CD4-positive, alpha-beta T cell treated with Interleukin-17A for 1 hour (primary cell): ENCODE data around the gene AOPEP.

Experiments
- DNase-seq: peaks from one replicate; pipeline ENCODE4 v3.0.0-alpha.2; 2020

Gene AOPEP

DNA sequence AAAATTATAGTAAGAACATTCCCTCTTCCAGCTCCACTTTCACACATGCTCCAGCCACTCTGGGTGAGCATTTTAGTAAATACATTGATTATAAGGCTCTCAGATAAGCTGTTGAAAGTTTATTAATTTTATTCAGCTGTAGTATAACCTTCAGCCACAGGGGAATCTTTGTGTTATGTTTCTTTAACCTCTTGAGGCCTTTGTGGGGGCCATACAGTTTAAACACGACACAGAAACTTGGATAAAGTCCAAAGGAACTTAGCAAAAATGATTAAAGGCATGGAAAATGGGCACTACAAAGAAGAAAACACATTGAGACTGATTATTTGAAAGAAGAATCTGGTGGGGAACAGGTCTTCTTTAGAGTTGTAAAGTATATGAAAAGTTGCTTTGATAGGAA, 70.2 kb downstream of the AOPEP start:
- DNase-seq: no peak

DNA sequence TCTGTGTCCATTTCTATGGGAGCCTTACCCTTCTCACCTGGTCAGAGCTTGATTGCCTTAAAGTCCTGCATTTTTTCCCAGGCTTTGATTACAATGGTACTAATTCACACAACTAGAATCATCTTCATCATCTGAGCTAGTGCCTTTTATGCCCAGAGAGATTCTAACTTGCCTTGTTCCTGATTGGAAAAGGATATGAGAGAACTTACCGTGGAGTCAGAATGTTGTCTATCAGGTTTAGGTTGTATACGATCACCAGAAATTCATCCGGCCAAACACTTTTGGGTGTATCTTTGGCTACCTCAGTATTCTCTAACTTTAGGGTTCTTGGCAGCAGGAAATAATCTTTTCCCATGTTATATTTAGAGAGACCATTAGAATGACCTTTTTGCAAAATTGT, 71.7 kb downstream of the AOPEP start:
- DNase-seq: no peak

DNA sequence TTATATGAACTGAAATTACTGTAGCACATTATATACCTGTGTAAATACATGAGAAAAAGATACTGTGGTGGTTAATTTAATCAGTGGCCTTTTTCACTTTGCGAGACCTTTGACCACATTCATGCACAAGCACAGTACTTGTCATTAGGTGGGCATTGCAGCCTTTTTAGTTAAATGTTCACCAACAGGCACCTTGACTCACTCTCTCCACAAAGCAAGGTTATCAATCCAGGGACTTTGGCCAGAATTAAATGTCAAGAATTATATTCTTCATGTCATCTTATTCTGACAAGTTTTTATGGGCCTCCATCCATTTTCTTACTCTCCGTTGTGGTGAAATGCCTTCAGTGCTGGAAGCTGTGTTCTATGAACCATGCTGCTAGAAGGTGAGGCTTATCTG, 72.2 kb downstream of the AOPEP start:
- no peak for DNase-seq

DNA sequence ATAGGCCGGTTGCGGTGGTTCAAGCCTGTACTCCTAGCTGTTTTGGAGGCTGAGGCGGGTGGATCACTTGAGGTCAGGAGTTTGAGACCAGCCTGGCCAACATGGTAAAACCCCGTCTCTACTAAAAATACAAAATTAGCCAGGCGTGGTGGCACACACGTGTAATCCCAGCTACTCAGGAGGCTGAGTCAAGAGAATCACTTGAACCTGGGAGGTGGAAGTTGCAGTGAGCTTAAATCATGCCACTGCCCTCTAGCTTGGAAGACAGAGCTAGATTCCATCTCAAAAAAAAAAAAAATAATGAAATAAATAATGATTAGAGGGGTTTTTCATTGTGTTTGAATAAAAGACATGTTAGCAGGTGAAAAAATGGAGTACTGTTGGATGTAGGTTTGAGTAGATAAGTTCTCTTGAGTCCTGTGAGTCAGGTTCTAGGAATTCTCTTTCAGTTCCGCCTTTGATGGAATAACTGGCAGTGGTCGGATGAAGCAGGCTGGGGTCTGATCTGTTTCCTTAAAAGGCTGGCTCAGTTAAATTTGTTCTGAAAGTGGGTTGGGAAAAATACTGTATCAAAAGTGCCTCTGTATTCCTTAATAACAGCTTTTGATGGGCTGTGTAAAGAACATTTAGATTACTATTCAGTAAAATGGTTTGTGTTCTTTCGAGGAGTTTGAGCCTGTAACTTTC, 73.2 kb downstream of the AOPEP start:
- DNase-seq: no peak

DNA sequence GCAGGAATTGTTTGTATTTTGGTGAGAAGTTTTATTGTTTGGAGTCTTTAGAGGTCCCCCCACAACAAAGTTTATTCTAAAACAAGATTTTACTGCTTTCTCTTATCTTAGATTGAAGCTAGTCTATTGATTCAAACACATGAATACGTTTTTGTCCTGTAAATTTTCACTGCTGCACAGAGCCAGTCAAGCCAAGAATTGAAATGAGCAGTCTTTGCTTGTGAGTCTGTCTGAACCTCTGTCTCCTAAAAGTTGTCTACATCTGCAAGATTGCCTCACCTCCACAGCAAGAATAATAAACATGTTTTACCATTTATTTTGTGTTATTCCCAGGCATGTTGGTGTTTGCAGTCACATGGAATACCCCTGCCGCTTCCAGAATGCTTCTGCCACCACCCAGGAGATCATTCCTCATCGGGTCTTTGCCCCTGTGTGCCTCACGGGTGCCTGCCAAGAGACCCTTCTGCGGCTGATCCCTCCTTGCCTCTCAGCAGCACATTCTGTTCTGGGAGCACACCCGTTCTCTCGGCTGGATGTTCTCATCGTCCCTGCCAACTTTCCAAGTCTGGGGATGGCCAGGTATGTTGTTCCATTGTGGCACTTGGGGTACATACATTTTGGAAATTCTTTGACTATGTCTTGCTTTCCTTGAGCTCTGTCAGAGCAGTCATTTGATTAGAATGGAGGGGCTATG, 74.1 kb downstream of the AOPEP start:
- no peak for DNase-seq

DNA sequence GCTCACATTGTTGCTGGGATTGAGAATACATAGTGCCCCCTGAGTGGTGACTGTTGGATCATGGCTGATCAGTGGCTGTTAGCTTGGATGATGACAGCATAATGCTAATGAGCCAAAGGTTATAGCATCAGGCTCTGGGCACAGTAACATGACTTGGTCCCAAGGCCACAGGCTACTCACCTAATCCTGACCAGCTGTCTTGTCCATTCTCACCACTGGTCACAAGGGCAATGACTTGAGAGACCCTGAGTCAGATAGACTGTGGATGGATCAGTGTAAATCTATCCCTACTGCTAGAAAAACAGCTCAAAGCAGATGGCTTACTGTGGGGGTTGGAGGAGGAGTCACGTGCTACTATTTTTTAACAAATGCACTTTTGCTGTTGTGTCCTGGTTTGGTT, 74.7 kb downstream of the AOPEP start:
- no peak for DNase-seq

DNA sequence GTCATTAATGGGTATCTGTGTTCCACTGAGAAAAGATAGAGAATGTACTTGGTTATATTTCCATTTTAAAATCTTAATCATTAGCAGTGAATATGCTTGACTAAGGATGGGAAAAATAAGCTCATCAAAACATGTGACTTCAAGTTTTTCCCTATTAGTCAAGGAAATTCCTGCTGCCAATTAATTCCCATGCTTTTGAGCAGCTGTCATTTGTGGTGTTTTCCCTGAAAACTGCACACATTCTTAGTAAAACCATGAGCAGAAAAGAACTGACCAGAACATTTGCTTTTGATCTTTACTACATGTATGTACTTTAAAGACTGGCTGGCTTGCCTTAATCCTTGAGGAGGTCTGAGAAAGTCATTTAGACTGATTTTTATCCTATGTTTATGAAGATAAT, 75.2 kb downstream of the AOPEP start:
- no peak for DNase-seq

DNA sequence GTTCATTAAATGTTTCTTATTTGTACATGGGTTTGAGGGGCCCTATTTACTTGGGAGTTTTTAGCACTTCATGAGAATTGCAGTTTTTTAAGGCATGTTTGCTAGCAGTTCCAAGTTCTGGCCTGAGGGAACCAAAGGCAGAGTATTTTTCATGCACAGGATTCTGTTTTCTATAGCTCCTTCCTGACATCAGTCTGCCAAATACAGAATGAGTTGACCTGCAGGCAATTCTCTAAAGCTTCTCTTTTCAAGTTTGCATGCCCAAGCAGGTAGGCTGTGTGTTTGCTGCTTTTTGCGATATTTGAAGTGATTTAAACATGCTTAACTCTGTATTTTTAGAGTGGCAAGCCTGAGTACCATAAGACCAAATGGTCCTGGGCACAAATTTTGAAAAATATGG, 75.8 kb downstream of the AOPEP start:
- no peak for DNase-seq

DNA sequence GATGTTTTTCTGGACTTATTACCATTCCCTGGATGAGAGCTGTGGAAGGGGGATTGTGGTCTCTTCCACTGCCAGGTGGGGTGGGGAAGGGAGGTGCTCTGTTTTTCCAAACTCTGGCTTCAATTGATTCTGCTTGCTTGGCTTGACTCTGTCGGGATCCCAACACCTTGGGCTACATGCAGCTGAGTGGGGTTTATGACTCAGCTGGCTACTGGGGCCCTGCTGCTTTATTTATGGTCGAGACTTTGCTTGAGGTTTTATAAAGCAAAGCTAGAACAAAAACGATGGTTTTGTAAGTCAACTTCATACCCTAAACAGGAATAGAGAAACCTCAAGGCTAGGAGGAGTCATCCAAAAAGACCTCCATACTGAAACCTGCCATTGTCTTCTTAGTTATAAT, 76.3 kb downstream of the AOPEP start:
- DNase-seq: no peak

DNA sequence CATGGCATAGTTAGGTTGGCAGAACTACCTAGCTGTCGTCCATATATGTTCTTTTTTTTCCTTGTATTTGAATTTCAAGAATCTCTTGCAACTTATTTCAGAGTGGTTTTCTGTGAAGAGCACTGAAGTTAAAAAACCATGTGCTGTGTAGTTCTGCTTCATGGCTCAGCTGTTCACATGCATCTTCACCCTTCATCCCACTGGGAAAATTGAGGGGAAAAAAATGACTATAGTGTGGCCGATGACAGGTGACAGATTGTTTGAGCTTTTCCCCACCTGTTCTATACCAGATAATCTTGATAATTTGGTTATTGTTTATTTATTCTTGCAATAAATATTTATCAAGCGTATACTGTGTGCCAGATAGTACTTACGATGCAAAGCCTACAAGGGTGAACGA, 77.8 kb downstream of the AOPEP start:
- no peak for DNase-seq

DNA sequence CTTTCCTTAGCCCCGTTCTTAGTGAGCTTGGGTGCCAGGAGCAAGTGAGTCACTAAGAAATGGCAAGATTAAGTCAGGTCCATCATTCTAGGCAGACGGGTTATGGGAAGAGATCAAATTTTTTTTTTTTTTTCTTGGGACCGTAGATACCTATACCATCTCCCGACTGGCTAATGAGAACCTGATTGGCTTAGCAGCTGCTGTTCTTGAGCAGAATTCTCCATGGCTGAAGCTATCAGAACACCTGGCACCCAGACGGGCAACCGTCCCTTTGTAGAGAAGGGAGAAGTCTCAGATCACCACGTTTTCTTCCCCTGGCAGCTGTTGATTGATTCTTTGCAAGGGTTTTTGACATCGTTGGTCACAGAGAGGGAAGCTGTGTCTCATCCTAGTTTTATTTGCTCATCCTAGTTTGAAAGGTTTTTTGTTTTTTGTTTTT, 78.6 kb downstream of the AOPEP start:
- no peak for DNase-seq

DNA sequence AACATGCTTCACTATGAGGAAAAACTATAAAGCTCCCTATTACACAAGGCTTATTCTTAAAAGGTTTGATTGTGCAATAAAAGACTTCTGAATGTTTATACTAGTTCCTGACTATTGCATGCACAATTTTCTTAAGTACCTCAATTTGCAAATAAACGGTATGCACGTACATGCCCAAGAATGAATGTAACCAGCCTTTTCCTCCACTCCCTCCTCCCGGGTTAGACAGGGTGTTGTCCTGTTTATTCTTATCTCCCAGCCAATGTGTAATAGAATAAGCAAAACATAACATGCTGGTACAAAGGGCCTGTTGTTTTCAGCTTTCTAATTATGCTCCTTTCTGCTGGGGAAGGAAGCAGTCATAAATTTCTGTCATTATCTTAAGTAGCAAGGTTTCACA, 79.1 kb downstream of the AOPEP start:
- no peak for DNase-seq

DNA sequence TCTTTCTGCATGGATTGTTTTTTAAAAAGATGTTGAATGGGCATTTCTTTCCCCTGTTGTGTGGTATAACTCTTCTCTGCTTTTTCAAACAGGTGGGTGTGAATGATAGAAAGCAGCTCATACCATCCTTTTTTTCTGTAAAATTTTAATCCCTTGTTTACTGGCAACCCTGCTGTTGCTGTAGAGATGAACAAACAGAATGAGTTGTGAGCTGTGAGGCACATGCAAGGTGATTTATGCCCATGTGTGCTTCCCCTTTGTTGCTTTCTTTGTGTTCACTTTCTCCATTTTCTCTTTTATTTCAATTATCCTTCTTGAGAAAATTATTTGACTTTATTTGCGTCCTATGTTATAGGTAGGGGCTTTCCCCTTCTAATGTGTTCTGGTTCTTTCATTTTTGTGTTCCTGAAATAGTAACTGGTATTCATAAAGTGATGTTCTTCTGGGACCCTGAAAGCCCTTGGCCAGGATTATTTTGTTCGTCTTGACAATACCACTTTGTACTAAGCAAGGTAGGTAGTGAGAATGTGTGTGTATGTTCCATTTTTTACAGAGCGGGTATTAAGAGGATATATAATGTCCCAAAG, 79.9 kb downstream of the AOPEP start:
- no peak for DNase-seq

DNA sequence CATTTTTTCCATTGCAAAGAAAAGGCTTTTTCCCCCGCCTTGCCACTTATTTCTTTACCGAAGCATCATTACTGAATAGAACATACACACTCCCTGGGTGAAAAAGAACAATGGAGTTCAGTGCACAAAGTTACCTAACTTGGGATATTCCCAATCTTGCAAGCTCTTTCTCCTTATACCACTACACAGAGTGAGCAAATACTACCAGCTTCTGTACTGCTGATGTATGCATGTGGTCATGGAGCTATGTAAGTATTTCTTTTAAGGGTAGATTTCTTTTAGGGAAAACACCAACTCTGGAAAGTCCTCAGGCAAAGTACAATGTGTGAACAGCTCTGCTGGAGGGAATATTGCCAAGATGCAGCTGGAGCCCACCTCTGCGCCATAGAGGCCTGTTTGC, 81.1 kb downstream of the AOPEP start:
- DNase-seq: no peak

DNA sequence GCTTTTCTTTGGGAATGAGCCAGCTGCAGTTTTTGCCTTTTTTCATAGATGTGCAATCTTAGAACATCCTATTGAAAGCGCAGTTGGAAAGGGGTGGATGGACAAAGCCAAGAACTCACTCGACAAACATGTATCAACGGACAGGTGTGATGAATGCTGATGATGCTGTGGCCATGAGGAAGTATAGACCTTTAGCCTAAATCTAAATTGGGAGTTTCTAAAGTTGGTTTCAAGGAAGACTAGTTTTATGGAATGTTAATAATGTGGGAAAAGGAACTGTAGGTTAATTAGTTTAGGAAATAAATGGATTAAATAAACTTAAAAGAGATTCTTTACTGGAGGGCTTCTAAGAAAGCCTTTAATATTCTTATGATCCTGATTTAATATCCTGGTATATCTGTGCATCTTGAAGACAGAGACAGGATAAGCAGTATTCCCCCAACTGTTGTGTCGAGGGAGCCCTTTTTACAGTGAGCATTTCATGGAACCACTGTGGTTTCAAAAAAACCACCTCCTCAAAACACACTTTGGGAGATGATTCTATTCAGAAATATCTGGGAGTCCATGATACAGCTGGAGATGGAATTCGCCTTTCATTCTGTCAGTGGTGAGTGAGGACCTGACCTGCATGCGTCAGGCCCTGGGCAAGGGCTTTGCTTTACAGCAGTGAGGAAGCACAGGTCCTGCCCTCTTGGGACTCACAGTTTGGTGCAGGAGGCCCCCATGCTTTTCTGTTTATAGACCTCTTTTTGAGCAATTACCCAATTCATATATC, 82.6 kb downstream of the AOPEP start:
- no peak for DNase-seq

DNA sequence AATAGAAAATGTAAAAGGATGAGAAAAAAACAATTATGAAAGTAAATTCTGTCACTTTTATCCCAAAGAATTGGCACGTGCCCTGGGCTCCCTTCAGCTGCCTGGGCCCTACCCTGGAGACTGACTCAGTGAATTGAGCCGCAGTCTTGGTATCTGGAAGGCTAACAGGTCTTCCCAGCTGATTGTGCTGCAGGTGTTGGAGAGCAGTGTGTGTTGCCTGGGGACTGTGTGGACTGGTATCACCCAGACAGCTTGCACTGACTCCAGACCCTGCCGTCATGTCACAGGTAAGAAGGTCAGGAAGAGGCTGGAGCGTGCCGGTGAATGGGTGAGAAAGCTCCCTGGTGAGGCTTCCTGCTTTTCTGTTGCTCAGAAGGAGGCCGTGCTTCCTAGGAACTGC, 83.3 kb downstream of the AOPEP start:
- no peak for DNase-seq

DNA sequence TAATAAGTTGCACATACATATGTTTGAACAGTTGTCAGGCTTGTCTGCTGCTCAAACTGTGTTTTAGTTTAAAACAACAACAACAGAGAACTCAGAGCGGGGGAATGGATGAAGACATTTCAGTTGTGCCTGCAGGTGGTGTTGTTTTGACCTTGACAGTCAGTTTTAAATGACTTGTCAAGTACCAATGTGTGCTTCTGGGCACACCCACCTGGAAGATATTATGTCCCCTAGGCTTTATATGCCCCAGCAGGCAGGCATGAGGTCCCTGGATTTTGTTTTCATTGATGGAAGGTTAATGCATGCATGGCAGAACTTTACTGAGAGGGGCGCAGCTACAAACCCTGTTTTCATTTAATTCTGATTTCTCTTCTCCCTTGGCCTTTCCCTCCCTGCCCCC, 84.6 kb downstream of the AOPEP start:
- no peak for DNase-seq

DNA sequence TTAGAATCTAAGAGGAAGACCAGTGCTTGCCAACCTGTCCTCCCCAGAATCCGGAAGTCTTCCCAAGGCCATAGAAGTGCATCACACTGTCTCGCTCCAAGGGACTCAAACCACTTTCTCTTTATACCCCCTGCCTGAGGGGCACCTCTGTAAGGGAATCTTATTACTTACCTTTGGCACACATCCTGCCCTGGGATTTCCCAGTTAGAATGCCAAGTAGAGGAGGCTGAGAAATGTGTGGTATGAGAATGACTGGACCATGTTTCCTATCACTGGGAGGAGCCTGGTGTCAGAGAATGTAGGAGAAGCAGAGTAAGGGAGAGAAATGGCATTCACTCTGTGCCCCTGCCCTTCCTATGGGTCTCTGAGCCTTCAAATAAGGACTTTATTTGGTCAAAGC, 85.8 kb downstream of the AOPEP start:
- no peak for DNase-seq

DNA sequence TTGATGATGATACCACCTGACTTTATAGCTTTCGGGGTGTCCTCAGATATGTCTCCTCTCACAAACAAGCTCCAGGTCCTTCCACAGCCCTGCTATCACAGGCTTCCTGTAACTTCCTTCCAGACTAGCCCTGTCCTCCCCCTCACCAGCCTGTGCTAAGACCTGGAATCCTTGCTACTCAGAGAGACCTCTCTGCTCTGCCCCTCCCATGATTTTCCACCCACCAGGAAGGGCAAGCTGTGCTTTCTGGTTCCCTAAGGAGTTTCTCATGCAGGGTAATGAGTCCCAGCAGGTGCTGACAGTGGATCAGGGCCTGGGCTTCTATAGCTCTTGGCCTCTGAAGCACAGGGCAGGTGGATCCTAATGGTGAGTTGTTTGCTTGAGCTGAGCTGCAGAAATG, 86.9 kb downstream of the AOPEP start:
- no peak for DNase-seq

DNA sequence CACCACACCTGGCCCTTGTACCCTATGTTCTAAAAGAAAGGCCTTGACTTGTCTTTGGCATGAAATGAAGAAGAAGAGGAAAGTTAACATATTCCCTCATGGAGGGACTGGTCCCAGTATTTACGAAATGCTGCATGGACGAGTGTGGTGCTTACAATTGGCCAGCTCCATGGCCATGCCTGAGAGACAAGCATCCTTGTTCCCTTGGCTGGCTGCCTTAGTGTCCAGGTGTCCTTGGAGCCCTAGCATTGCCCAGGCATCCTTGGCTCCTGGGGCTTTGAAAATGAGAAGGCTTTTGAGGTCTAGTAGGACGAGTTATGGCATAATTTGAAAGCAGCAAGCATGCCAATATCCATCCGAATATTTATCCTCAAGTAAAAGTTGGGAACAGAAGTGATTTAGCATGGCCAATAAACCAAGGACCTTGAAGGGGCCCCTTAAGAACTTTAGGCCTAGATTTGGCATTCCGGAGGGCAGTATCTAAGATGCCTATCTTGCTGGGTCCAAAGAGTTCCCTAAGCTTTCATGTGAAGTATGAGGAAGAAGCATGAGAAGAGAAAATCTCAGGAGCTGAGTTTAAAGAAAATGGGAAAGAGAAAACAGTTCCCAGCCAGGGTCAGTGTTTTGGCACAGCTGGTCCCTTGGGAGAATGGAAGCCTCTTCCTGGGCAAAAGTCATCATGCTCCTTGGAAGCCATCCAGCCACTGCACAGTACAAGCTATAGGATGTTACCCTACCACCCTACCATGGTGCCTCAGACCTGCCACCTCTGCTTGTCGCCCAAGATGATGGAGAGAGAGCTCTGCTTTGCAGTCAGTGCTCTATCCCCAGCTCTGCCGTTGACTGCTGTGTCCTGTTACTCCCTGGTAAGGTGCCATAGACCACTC, 91.0 kb downstream of the AOPEP start:
- DNase-seq: no peak

DNA sequence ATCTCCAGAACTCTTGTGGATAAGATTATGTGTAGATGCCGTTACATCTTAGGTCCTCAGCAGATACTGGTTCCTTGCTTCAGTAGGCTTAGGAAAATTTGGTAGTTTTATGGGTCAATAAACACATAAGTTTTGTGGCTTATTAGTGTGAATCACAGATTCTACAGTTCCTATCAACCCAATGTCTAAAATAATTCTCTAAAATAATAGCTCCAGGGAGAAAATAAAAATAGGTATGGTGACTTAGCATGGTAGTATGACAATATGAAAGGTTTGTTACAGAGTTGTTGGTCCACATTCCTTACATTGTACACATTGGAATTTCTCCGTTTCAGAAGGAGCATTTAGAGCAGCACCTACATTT, 91.7 kb downstream of the AOPEP start:
- no peak for DNase-seq

DNA sequence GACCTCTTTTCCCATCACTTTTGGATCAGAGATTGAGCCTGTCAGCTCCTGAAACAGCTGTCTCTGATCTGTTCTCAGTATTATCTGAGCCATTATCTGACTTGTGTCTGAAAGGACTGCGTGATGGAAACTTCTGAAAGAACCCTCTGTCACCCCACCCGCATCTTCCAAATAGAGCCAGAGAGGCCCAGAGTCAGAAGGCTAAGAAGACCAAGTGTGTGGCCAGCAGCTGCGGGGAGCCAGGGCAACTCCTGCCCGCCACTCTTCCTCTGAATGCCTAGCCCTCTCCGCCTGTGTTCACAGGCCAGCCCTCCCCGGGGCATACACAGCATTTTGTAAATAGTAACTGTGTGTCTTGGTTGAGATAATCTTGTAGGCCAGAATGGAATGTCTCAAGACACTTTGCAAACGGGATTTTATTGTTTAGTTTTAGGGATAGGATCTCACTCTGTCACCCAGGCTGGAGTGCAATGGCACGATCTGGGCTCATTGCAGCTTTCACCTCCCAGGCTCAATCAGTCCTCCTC, 92.7 kb downstream of the AOPEP start:
- no peak for DNase-seq
